HEK293 (cell line): ENCODE data around the gene RANBP3L.

ENCODE experiments used
- BCL11A ChIP-seq: fragments of 450-650 bp; formaldehyde crosslinking; IDR thresholded peaks from 2 replicates; pipeline ENCODE4 v1.5.1; 2016; ENCODE audit warnings: low read depth, missing biosample characterization, missing genetic modification characterization
- MZF1 ChIP-seq: fragments of 450-650 bp; formaldehyde crosslinking; IDR thresholded peaks from 2 replicates; pipeline ENCODE4 v1.5.1; 2017; ENCODE audit warnings: missing biosample characterization, missing genetic modification characterization, borderline replicate concordance
- YY1 ChIP-seq: fragments of 450-650 bp; formaldehyde crosslinking; IDR thresholded peaks from 2 replicates; pipeline ENCODE4 v1.5.1; 2018; ENCODE audit warnings: missing biosample characterization, missing genetic modification characterization
- ZNF146 ChIP-seq: fragments of 450-650 bp; formaldehyde crosslinking; IDR thresholded peaks from 2 replicates; pipeline ENCODE4 v1.5.1; 2016; ENCODE audit warnings: missing biosample characterization, missing genetic modification characterization
- ZNF292 ChIP-seq: fragments of 450-650 bp; formaldehyde crosslinking; IDR thresholded peaks from 2 replicates; pipeline ENCODE4 v1.5.1; 2016; ENCODE audit warnings: low read depth, missing biosample characterization, missing genetic modification characterization, borderline replicate concordance
- ZNF366 ChIP-seq: fragments of 450-650 bp; formaldehyde crosslinking; conservative IDR thresholded peaks from 2 replicates; pipeline ENCODE4 v1.5.1; 2016; ENCODE audit warnings: missing biosample characterization, missing genetic modification characterization
- ZNF529 ChIP-seq: fragments of 450-650 bp; formaldehyde crosslinking; IDR thresholded peaks from 2 replicates; pipeline ENCODE4 v1.5.1; 2017; ENCODE audit warnings: missing genetic modification characterization, missing biosample characterization; ENCODE audit not compliant: insufficient replicate concordance
- TF ChIP-seq, protein P1 (sequence below): fragments of 450-650 bp; formaldehyde crosslinking; IDR thresholded peaks from 2 replicates; pipeline ENCODE4 v1.5.1; 2016; ENCODE audit warnings: missing biosample characterization, missing genetic modification characterization
- TF ChIP-seq, protein P2 (sequence below): fragments of 450-650 bp; formaldehyde crosslinking; IDR thresholded peaks from 2 replicates; pipeline ENCODE4 v1.5.1; 2016; ENCODE audit warnings: missing biosample characterization, missing genetic modification characterization
- TF ChIP-seq, protein P3 (sequence below): fragments of 450-650 bp; formaldehyde crosslinking; IDR thresholded peaks from 2 replicates; pipeline ENCODE4 v1.5.1; 2016; ENCODE audit warnings: missing biosample characterization, missing genetic modification characterization
- TF ChIP-seq, protein P4 (sequence below): fragments of 450-650 bp; formaldehyde crosslinking; IDR thresholded peaks from 2 replicates; pipeline ENCODE4 v1.5.1; 2016; ENCODE audit warnings: missing biosample characterization, missing genetic modification characterization
- TF ChIP-seq, protein P5 (sequence below): fragments of 450-650 bp; formaldehyde crosslinking; conservative IDR thresholded peaks from 2 replicates; pipeline ENCODE4 v1.5.1; 2016; ENCODE audit warnings: low read depth, missing biosample characterization, missing genetic modification characterization

DNA sequence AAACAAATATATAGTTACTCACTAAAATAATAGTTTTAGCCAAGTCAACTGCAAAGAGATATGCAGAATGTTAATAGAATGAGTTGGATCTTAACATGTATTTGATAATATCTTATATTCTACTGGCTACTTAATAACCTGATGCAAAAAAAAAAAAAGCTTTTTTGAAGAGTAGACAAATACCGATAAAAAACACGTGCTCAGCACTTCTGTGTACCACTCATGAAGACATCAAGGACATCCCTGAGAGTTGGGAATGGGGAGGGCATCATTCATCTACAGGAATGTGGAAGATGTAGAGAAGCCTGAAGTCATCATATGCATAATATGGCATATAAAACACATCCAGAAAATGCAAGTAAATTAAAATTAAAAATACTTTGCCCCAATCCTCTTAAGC, 43.2 kb upstream of the RANBP3L start:
- TF ChIP-seq, protein P1, sequence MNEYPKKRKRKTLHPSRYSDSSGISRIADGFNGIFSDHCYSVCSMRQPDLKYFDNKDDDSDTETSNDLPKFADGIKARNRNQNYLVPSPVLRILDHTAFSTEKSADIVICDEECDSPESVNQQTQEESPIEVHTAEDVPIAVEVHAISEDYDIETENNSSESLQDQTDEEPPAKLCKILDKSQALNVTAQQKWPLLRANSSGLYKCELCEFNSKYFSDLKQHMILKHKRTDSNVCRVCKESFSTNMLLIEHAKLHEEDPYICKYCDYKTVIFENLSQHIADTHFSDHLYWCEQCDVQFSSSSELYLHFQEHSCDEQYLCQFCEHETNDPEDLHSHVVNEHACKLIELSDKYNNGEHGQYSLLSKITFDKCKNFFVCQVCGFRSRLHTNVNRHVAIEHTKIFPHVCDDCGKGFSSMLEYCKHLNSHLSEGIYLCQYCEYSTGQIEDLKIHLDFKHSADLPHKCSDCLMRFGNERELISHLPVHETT, result no peak
- TF ChIP-seq, protein P2, sequence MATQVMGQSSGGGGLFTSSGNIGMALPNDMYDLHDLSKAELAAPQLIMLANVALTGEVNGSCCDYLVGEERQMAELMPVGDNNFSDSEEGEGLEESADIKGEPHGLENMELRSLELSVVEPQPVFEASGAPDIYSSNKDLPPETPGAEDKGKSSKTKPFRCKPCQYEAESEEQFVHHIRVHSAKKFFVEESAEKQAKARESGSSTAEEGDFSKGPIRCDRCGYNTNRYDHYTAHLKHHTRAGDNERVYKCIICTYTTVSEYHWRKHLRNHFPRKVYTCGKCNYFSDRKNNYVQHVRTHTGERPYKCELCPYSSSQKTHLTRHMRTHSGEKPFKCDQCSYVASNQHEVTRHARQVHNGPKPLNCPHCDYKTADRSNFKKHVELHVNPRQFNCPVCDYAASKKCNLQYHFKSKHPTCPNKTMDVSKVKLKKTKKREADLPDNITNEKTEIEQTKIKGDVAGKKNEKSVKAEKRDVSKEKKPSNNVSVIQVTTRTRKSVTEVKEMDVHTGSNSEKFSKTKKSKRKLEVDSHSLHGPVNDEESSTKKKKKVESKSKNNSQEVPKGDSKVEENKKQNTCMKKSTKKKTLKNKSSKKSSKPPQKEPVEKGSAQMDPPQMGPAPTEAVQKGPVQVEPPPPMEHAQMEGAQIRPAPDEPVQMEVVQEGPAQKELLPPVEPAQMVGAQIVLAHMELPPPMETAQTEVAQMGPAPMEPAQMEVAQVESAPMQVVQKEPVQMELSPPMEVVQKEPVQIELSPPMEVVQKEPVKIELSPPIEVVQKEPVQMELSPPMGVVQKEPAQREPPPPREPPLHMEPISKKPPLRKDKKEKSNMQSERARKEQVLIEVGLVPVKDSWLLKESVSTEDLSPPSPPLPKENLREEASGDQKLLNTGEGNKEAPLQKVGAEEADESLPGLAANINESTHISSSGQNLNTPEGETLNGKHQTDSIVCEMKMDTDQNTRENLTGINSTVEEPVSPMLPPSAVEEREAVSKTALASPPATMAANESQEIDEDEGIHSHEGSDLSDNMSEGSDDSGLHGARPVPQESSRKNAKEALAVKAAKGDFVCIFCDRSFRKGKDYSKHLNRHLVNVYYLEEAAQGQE (tag by site-specific recombination), result no peak
- no peak for TF ChIP-seq MZF1
- TF ChIP-seq, protein P3, sequence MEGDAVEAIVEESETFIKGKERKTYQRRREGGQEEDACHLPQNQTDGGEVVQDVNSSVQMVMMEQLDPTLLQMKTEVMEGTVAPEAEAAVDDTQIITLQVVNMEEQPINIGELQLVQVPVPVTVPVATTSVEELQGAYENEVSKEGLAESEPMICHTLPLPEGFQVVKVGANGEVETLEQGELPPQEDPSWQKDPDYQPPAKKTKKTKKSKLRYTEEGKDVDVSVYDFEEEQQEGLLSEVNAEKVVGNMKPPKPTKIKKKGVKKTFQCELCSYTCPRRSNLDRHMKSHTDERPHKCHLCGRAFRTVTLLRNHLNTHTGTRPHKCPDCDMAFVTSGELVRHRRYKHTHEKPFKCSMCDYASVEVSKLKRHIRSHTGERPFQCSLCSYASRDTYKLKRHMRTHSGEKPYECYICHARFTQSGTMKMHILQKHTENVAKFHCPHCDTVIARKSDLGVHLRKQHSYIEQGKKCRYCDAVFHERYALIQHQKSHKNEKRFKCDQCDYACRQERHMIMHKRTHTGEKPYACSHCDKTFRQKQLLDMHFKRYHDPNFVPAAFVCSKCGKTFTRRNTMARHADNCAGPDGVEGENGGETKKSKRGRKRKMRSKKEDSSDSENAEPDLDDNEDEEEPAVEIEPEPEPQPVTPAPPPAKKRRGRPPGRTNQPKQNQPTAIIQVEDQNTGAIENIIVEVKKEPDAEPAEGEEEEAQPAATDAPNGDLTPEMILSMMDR (tag by site-specific recombination), result no peak
- TF ChIP-seq ZNF146 (tag by site-specific recombination), result no peak
- no peak for TF ChIP-seq ZNF366 (tag by site-specific recombination)
- no peak for TF ChIP-seq BCL11A (tag by site-specific recombination)
- TF ChIP-seq, protein P4, sequence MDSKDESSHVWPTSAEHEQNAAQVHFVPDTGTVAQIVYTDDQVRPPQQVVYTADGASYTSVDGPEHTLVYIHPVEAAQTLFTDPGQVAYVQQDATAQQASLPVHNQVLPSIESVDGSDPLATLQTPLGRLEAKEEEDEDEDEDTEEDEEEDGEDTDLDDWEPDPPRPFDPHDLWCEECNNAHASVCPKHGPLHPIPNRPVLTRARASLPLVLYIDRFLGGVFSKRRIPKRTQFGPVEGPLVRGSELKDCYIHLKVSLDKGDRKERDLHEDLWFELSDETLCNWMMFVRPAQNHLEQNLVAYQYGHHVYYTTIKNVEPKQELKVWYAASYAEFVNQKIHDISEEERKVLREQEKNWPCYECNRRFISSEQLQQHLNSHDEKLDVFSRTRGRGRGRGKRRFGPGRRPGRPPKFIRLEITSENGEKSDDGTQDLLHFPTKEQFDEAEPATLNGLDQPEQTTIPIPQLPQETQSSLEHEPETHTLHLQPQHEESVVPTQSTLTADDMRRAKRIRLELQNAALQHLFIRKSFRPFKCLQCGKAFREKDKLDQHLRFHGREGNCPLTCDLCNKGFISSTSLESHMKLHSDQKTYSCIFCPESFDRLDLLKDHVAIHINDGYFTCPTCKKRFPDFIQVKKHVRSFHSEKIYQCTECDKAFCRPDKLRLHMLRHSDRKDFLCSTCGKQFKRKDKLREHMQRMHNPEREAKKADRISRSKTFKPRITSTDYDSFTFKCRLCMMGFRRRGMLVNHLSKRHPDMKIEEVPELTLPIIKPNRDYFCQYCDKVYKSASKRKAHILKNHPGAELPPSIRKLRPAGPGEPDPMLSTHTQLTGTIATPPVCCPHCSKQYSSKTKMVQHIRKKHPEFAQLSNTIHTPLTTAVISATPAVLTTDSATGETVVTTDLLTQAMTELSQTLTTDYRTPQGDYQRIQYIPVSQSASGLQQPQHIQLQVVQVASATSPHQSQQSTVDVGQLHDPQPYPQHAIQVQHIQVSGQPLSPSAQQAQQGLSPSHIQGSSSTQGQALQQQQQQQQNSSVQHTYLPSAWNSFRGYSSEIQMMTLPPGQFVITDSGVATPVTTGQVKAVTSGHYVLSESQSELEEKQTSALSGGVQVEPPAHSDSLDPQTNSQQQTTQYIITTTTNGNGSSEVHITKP, result no peak
- TF ChIP-seq, protein P5, sequence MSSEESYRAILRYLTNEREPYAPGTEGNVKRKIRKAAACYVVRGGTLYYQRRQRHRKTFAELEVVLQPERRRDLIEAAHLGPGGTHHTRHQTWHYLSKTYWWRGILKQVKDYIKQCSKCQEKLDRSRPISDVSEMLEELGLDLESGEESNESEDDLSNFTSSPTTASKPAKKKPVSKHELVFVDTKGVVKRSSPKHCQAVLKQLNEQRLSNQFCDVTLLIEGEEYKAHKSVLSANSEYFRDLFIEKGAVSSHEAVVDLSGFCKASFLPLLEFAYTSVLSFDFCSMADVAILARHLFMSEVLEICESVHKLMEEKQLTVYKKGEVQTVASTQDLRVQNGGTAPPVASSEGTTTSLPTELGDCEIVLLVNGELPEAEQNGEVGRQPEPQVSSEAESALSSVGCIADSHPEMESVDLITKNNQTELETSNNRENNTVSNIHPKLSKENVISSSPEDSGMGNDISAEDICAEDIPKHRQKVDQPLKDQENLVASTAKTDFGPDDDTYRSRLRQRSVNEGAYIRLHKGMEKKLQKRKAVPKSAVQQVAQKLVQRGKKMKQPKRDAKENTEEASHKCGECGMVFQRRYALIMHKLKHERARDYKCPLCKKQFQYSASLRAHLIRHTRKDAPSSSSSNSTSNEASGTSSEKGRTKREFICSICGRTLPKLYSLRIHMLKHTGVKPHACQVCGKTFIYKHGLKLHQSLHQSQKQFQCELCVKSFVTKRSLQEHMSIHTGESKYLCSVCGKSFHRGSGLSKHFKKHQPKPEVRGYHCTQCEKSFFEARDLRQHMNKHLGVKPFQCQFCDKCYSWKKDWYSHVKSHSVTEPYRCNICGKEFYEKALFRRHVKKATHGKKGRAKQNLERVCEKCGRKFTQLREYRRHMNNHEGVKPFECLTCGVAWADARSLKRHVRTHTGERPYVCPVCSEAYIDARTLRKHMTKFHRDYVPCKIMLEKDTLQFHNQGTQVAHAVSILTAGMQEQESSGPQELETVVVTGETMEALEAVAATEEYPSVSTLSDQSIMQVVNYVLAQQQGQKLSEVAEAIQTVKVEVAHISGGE (tag by site-specific recombination), result no peak
- TF ChIP-seq YY1 (tag by site-specific recombination), result no peak
- no peak for TF ChIP-seq ZNF292 (tag by site-specific recombination)
- TF ChIP-seq ZNF529 (tag by site-specific recombination), result no peak
